GM23248 (cell line): ENCODE measurements around the gene MED25. TPM values are rescaled to one million over a fixed set of nuclear protein-coding genes. Genes with fewer than 3 reads are reported as not detected.

ENCODE experiments used
- DNase-seq: peaks from one replicate; pipeline ENCODE4 v3.0.0-alpha.2; 2015
- H2AFZ ChIP-seq: fragments of 200-600 bp; sonication (generic); 2 replicates; pipeline ENCODE4 v1.6.1; 2016; ENCODE audit warnings: antibody characterized with exemption
- H3F3A ChIP-seq: fragments of 200-600 bp; sonication (generic); 2 replicates; pipeline ENCODE4 v1.6.1; 2016; ENCODE audit warnings: mild to moderate bottlenecking, antibody characterized with exemption, mixed run types; ENCODE audit not compliant: insufficient read depth
- H3K27ac ChIP-seq: fragments of 200-600 bp; sonication (generic); 2 replicates; pipeline ENCODE4 v1.5.1; 2016; ENCODE audit warnings: mild to moderate bottlenecking
- H3K27me3 ChIP-seq: fragments of 200-600 bp; sonication (generic); replicated peaks from 2 replicates; pipeline ENCODE4 v1.6.1; 2016; ENCODE audit warnings: mild to moderate bottlenecking; ENCODE audit not compliant: insufficient read depth
- H3K36me3 ChIP-seq: fragments of 200-600 bp; sonication (generic); 2 replicates; pipeline ENCODE4 v1.6.1; 2016; ENCODE audit warnings: low read depth, mild to moderate bottlenecking
- H3K4me1 ChIP-seq: fragments of 200-600 bp; sonication (generic); 2 replicates; pipeline ENCODE4 v1.6.1; 2016; ENCODE audit warnings: mild to moderate bottlenecking; ENCODE audit not compliant: insufficient read depth
- H3K4me2 ChIP-seq: fragments of 200-600 bp; sonication (generic); one replicate; pipeline ENCODE4 v1.6.1; 2016; ENCODE audit warnings: mild to moderate bottlenecking; ENCODE audit not compliant: unreplicated experiment
- H3K4me3 ChIP-seq: fragments of 200-600 bp; sonication (generic); 2 replicates; pipeline ENCODE4 v1.5.1; 2016; ENCODE audit warnings: mild to moderate bottlenecking
- H3K79me2 ChIP-seq: fragments of 200-600 bp; sonication (generic); 2 replicates; pipeline ENCODE4 v1.6.1; 2016; ENCODE audit warnings: mild to moderate bottlenecking; ENCODE audit not compliant: insufficient read depth
- H3K9ac ChIP-seq: fragments of 200-600 bp; sonication (generic); 2 replicates; pipeline ENCODE4 v1.6.1; 2016; ENCODE audit warnings: mild to moderate bottlenecking
- H3K9me2 ChIP-seq: fragments of 200-600 bp; sonication (generic); 2 replicates; pipeline ENCODE4 v1.6.1; 2016; ENCODE audit warnings: mixed run types, mild to moderate bottlenecking, moderate library complexity; ENCODE audit not compliant: insufficient read depth
- H3K9me3 ChIP-seq: fragments of 200-600 bp; sonication (generic); one replicate; pipeline ENCODE4 v1.6.1; 2017; ENCODE audit warnings: low read depth
- H4K20me1 ChIP-seq: fragments of 200-600 bp; sonication (generic); 2 replicates; pipeline ENCODE4 v1.6.0; 2016; ENCODE audit not compliant: insufficient read depth
- EZH2 ChIP-seq: fragments of 200-600 bp; sonication (generic); IDR thresholded peaks from 2 replicates; pipeline ENCODE4 v1.6.1; 2018; ENCODE audit warnings: antibody characterized with exemption, mild to moderate bottlenecking; ENCODE audit not compliant: insufficient read depth, poor library complexity, severe bottlenecking
- EZH2phosphoT487 ChIP-seq: fragments of 200-600 bp; sonication (generic); IDR thresholded peaks from 2 replicates; pipeline ENCODE4 v1.6.1; 2018; ENCODE audit warnings: antibody characterized with exemption, moderate library complexity, mild to moderate bottlenecking, low read depth; ENCODE audit not compliant: insufficient read depth
- WGBS, 2 experiments: methylation state at CpG; one replicate each; pipeline ENCODE4 v1.1.6; 2015 to 2017; ENCODE audit warnings: low lambda C conversion rate in 2 of 2, low coverage in 1 of 2; ENCODE audit errors: missing lambda C conversion rate in 2 of 2; 5-methylcytosine and 5-hydroxymethylcytosine counted together
- in situ Hi-C: fragments of 300-500 bp; cut with MboI; formaldehyde crosslinking; loops from 2 replicates; pipeline ENCODE4 v1.15.0; 2020
- polyA plus RNA-seq: library from polyadenylated mRNA; unstranded; fragments of >200 nt; fragmentation: Nextera tagmentation; extraction: Ambion mirVana; gene quantifications from 2 replicates; pipeline ENCODE4 v1.2.1, GENCODE V29; 2016
- total RNA-seq: library from RNA; depleted of rRNA; stranded (reverse); fragments of >200 nt; shearing (Covaris generic); gene quantifications from 2 replicates; pipeline ENCODE4 v1.2.3, GENCODE V29; 2014

Gene MED25
- total and polyA plus RNA-seq, 2 experiments from 2014 or later, result 21.8 to 21.9 TPM

GRCh38 chr19:49791776-49792445 is 26.2 kb upstream of the MED25 start:
- in situ Hi-C loops, result no loop called here
- H3K9me2 ChIP-seq, result no peaks in the 10 kb centered on the region
- no peaks in the 10 kb centered on the region for H3K27me3 ChIP-seq
- no peak overlapping the region for H2AFZ ChIP-seq
- TF ChIP-seq EZH2phosphoT487 (no peak), EZH2 (no peak)
- no peak for DNase-seq
- H3K27ac ChIP-seq, result no peak overlapping the region
- H3K4me2 ChIP-seq, result no peak overlapping the region
- H3K79me2 ChIP-seq, result peaks cover 44% of the 10 kb centered on the region
- 96 to 99% methylated on average over 8 to 20 of the region's 26 CpGs for WGBS, 2 experiments
- H3K36me3 ChIP-seq, result peaks cover 14% of the 10 kb centered on the region; the same call in 1 of the 2 replicates
- no peak overlapping the region for H3K4me3 ChIP-seq
- no peaks in the 10 kb centered on the region for H4K20me1 ChIP-seq
- H3K4me1 ChIP-seq, result peaks cover 2% of the 10 kb centered on the region
- H3K9ac ChIP-seq, result no peak overlapping the region
- 0 out of 2 replicates have a peak, but pooled peaks cover 2% of the 10 kb centered on the region for H3F3A ChIP-seq
- H3K9me3 ChIP-seq, result no peaks in the 10 kb centered on the region

- Histone ChIP-seq H3F3A (no peaks in the 10 kb centered on the region), H3K9me2 (no peaks in the 10 kb centered on the region), H4K20me1 (no peaks in the 10 kb centered on the region), H3K79me2 (peaks cover 33% of the 10 kb centered on the region), H3K9ac (no peak overlapping the region), H3K4me2 (no peak overlapping the region), H3K27ac (no peak overlapping the region), H3K4me3 (no peak overlapping the region), H2AFZ (no peak overlapping the region), H3K36me3 (peaks cover 18% of the 10 kb centered on the region; the same call in 1 of the 2 replicates), H3K27me3 (no peaks in the 10 kb centered on the region), H3K9me3 (no peaks in the 10 kb centered on the region), H3K4me1 (no peaks in the 10 kb centered on the region; the same call in 1 of the 2 replicates)
- 87 to 90% methylated on average over 20 to 22 of the region's 22 CpGs for WGBS, 2 experiments
- in situ Hi-C loops, result no loop called here
- TF ChIP-seq EZH2phosphoT487 (no peak), EZH2 (no peak)
- DNase-seq, result no peak
These were observed 25.1 kb upstream of the MED25 start for GRCh38 chr19:49792829-49793560.

GRCh38 chr19:49793561-49793840 is 24.6 kb upstream of the MED25 start:
- Histone ChIP-seq H3K4me3 (no peak overlapping the region), H3K79me2 (peaks cover 29% of the 10 kb centered on the region), H3K4me2 (no peak overlapping the region), H3K27ac (no peak overlapping the region), H3K4me1 (no peaks in the 10 kb centered on the region; the same call in 1 of the 2 replicates), H3K9ac (no peak overlapping the region), H3F3A (no peaks in the 10 kb centered on the region), H3K36me3 (peaks cover 18% of the 10 kb centered on the region; the same call in 1 of the 2 replicates), H2AFZ (no peak overlapping the region), H3K9me3 (no peaks in the 10 kb centered on the region), H3K9me2 (no peaks in the 10 kb centered on the region), H3K27me3 (no peaks in the 10 kb centered on the region), H4K20me1 (no peaks in the 10 kb centered on the region)
- in situ Hi-C loops, result no loop called here
- peak; percentile 73 for DNase-seq
- 60 to 64% methylated on average over 6 of the region's 6 CpGs for WGBS, 2 experiments
- TF ChIP-seq EZH2phosphoT487, result no peak
- no peak for TF ChIP-seq EZH2

GRCh38 chr19:49795615-49796014 is 22.5 kb upstream of the MED25 start:
- TF ChIP-seq EZH2 (no peak), EZH2phosphoT487 (no peak)

More at GRCh38 chr19:49795615-49796014, 22.5 kb upstream of the MED25 start:
- Histone ChIP-seq H3K9me3 (no peaks in the 10 kb centered on the region), H3K36me3 (peaks cover 18% of the 10 kb centered on the region; the same call in 1 of the 2 replicates), H3K79me2 (peaks cover 9% of the 10 kb centered on the region), H3K9ac (no peak overlapping the region), H4K20me1 (no peaks in the 10 kb centered on the region), H3K4me1 (no peaks in the 10 kb centered on the region; the same call in 1 of the 2 replicates), H3F3A (no peaks in the 10 kb centered on the region), H3K4me2 (no peak overlapping the region), H3K4me3 (no peak overlapping the region), H3K27me3 (no peaks in the 10 kb centered on the region), H3K27ac (no peak overlapping the region), H3K9me2 (no peaks in the 10 kb centered on the region), H2AFZ (no peak overlapping the region)
- WGBS, 2 experiments, result 91 to 94% methylated on average over 19 to 20 of the region's 20 CpGs
- no peak for DNase-seq
- in situ Hi-C loops, result no loop called here
